NCI-H82 (cell line): Measurements from ENCODE around the gene TAF11L7.
"Not testable (repeated sequence)": the region's sequence is repeated elsewhere in the genome, so short reads cannot be mapped to it uniquely, and the experiment has no call there.

Source experiments
- DNase-seq: peaks from one replicate; lab custom pipeline; 2025; lab: John Stamatoyannopoulos, UW

The TAF11L7 gene

GRCh38 chr5:17585658-17586057, at the start of gene TAF11L7:
Gene TAF11L7, minus strand, starts transcription at chr5:17585758.
- DNase-seq: not testable (repeated sequence)

GRCh38 chr5:17634160-17634559, 48.6 kb upstream of the TAF11L7 start, which contains the start of gene TAF11L14:
Gene TAF11L14, plus strand, starts transcription at chr5:17634460.
- no peak for DNase-seq

- not testable (repeated sequence) for DNase-seq
These were observed 46.2 kb upstream of the TAF11L7 start, which contains the start of gene TAF11L13 for GRCh38 chr5:17631788-17632187. Gene TAF11L13, plus strand, starts transcription at chr5:17632088.

DNA sequence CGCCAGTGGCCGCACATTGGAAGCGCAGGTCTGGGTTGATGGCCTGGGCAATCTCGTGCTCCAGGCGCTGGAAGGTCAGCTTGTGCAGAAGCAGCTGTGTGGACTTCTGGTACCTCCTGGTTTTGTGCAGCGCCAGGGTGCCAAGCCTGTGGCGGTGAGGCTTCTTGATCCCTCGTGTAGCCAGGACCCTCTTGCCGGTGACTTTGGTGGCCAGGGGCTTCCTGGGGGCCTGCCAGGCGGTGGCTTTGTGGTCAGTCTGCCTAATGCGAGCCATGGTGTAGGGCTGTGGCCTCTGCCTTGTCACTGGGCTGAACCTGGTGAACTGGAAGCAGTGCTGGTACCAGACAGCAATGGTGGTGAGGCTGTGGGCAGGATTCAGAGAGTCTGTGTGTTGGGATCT, 40.1 kb upstream of the TAF11L7 start:
- no peak for DNase-seq

- DNase-seq: peak; percentile 1
These were observed 35.1 kb upstream of the TAF11L7 start for GRCh38 chr5:17620627-17621026.

DNA sequence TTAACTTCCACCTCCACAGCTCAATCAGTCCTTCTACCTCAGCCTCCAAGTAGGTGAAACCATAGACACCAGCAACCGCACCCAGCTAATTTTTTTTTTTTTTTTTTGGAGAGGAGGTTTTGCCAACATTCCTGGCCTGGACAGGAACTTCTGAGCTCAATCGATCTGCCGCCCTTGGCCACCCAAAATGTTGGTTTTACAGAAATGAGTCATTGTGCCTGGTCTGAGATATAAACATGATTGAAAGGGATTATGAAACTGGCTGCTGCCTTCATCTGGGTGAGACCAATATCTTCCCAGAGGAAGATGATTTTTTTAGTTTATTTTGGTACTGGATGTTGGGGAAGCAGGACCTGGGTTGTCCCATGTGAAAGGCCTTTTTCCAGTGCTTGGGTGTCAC, 33.8 kb upstream of the TAF11L7 start:
- DNase-seq: no peak

DNA sequence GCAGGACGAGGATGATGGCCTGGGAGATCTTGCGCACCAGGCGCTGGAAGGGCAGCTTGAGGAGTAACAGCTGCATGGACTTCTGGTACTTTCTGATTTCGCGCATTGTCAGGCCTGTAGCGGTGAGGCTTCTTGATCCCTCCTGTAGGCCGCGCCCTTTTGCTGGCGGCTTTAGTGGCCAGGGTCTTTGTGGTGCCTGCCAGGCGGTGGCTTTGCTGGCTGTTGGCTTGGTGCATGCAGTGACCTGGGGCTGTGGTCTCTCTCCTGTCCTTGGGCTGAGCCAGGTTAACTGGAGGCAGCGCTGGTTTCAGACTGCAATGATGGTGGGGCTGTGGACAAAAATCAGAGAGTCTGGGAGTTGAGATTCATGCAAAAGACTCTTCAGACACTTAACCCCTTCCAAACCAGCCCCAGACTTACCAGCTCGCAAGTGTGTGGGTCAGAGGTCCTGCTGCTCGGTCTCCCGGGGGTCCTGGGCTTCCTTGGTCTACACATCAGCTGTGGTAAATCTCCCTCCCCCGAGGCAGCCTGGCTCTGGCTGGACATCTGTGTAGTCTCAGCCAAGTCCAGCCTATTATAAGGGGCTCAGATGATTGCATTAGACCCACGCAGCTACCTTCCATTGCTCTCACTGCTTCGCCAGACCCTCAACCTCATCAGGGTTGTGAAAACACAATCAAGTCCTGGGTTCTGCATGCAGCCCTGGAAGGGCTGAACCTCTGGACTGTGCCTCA, 29.5 kb upstream of the TAF11L7 start:
- DNase-seq: no peak

DNA sequence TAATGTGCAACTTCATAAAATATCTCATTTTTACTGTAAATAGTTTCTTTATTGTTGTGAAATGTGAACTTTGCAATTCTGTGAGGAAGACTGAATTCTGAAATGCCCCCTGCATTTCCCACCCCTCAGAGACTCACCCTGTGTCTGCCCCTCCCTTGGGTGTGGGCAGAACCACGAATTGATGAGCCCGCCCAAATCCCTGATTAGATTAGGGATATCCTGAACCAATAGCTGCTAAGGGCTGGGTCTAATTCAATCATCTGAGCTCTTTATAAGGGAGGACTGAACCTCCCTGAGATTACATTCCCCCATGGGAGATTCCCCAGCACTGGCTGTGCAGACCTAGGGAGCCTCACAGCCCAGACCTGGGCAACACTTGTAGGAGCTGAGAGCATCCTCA, 24.5 kb upstream of the TAF11L7 start, which contains the start of gene TAF11L12:
TSS of gene TAF11L12 (plus strand) at position 301 of the 400 bp plus-strand sequence.
- peak; percentile 27 for DNase-seq

- DNase-seq: not testable (repeated sequence)
These were observed 21.9 kb upstream of the TAF11L7 start for GRCh38 chr5:17607461-17607860.

DNA sequence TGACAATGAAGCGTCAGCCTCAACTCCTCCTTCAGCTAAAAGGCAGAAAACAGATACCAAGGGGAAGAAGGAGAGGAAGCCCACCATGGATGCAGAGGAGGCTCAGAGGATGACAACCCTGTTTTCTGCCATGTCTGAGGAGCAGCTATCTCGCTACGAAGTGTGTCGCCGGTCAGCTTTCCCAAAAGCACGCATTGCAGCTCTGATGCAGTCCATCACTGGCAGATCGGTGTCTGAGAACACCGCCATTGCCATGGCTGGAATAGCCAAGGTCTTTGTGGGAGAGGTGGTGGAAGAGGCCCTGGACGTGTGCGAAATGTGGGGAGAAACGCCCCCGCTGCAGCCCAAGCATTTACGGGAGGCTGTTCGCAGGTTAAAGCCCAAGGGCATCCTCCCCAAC, 19.4 kb upstream of the TAF11L7 start:
- DNase-seq: no peak

DNA sequence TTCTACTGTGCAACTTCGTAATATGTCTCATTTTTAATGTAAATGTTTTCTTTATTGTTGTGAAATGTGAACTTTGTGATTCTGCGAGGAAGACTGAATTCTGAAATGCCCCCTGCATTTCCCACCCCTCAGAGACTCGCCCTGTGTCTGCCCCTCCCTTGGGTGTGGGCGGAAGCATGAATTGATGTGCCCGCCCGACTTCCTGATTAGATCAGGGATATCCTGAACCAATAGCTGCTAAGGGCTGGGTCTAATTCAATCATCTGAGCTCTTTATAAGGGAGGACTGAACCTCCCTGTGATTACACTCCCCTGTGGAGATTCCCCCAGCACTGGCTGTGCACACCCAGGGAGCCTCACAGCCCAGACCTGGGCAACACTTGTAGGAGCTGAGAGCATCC, 18.3 kb upstream of the TAF11L7 start, which contains the start of gene TAF11L11:
TSS of gene TAF11L11 (plus strand) at position 304 of the 400 bp plus-strand sequence.
- DNase-seq: peak; percentile 0

GRCh38 chr5:17597728-17598127, 12.2 kb upstream of the TAF11L7 start, which contains the start of gene TAF11L10:
Gene TAF11L10, minus strand, starts transcription at chr5:17597828.
- not testable (repeated sequence) for DNase-seq

GRCh38 chr5:17594255-17594654, 8.7 kb upstream of the TAF11L7 start, which contains the start of gene TAF11L9:
Gene TAF11L9, minus strand, starts transcription at chr5:17594394.
- DNase-seq: not testable (repeated sequence)

DNA sequence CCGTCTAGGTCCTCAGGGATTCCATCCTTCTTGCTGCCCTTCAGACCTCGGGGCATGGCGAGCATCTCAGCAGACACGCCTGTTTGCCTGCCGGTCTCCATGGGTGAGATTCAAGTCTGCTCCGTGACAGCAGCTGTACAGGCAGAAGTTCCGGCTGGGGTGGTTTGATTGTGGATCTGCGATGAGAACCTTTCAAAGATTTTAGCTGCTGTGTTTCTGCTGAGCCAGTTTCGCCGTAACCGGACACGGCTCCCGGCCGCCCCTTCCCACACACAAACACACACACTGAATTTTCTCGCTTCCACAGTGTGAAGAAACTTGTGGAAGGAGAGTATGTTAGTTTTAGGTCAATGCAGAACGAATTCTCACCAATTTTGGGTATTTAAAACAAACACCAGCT, 5.3 kb upstream of the TAF11L7 start, which contains the start of gene TAF11L8:
TSS of gene TAF11L8 (minus strand) at position 101 of the 400 bp plus-strand sequence.
- not testable (repeated sequence) for DNase-seq
